Testis (tissue), 2 donors: ENCODE measurements around the gene CACNA2D3.

Source experiments
- POLR2A ChIP-seq: fragments of 450-650 bp; IDR thresholded peaks from one replicate; pipeline ENCODE4 v1.6.1; 2017; ENCODE audit warnings: antibody characterized with exemption, mild to moderate bottlenecking, moderate library complexity
- TF ChIP-seq, protein P1 (sequence below), 3 experiments: fragments of 450-650 bp in 2 of 3; fragments of 200-600 bp in 1 of 3; sonication (generic) in 1 of 3; IDR thresholded peaks; one replicate each; pipeline ENCODE4 v1.5.1; 2016 to 2019; ENCODE audit warnings: antibody characterized with exemption in 3 of 3, mild to moderate bottlenecking in 2 of 3, moderate library complexity in 1 of 3

DNA sequence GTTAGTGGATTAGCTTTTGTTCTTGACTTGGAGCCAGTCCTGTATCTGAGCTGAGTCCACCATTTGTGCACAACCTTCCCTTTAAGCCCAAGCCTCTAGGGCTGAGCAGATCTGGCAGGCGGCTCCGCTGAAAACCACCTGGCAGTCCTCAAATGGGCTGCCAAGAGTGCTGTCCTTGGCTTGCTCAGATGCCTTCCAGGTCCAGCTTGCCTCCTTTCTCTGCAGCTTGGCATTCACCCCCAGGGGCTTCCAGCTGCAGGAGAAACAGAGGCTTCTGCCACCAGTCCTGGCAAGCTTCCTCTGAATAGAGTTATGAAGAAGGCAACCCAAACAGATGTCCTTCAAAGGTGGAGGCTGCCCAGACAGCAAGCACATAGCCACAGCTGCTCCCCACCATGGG lies 708.8 kb downstream of the CACNA2D3 start:
- TF ChIP-seq, protein P1, sequence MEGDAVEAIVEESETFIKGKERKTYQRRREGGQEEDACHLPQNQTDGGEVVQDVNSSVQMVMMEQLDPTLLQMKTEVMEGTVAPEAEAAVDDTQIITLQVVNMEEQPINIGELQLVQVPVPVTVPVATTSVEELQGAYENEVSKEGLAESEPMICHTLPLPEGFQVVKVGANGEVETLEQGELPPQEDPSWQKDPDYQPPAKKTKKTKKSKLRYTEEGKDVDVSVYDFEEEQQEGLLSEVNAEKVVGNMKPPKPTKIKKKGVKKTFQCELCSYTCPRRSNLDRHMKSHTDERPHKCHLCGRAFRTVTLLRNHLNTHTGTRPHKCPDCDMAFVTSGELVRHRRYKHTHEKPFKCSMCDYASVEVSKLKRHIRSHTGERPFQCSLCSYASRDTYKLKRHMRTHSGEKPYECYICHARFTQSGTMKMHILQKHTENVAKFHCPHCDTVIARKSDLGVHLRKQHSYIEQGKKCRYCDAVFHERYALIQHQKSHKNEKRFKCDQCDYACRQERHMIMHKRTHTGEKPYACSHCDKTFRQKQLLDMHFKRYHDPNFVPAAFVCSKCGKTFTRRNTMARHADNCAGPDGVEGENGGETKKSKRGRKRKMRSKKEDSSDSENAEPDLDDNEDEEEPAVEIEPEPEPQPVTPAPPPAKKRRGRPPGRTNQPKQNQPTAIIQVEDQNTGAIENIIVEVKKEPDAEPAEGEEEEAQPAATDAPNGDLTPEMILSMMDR (IDR thresholded peaks at IDR 0.05), result no peak
- TF ChIP-seq POLR2A, result no peak
